ENCODE results near the gene TXK. TPM values are rescaled to one million over a fixed set of nuclear protein-coding genes. Genes with fewer than 3 reads are reported as not detected.
"Not testable (repeated sequence)": the region's sequence is repeated elsewhere in the genome, so short reads cannot be mapped to it uniquely, and the experiment has no call there.

The TXK gene
- total RNA-seq (2014; rRNA removed; shearing (Covaris generic)) = 1.9 and 3.0 TPM in 2 replicates

- H3K27ac ChIP-seq = no peak within 1 kb of the TSS
- H3K9me3 ChIP-seq (replicated peaks) = no peaks in the 10 kb centered on the region
- no peaks in the 10 kb centered on the region for H3K36me3 ChIP-seq
- DNase-seq (ENCODE audit: low read depth in 1 of 2, low spot score in 2 of 2) = no peak
- H3K4me1 ChIP-seq (replicated peaks) = peaks cover 2% of the 10 kb centered on the region
- H3K27me3 ChIP-seq (replicated peaks) = no peaks in the 10 kb centered on the region
- H3K4me3 ChIP-seq = no peak within 1 kb of the TSS
Measured at GRCh38 chr4:48134081-48134480, at the start of gene TXK. Gene TXK, minus strand, starts transcription at chr4:48134250. Its CDS starts 80 bp downstream, at chr4:48134170.

DNA sequence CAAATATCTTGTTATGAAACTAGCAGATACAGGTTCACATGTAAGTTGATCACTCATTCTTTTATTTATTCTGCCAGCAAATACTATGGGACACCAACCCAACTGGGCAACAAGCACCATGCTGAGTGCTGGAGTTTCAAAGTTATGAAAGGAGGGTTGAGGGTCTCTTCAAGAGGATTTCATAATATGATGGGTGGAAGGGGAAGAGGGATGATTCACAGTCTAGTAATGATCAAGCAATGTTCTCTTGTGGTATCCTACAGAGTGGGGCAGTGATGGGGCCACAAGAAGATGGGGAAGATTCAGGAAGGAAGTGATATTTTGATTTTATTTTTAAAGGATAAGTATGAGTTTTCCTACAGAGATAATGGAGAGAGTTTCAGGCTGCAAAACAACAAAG is 46.2 kb upstream of the TXK start:
- no peak overlapping the region for H3K27ac ChIP-seq
- no peaks in the 10 kb centered on the region for H3K36me3 ChIP-seq
- H3K4me1 ChIP-seq (replicated peaks) = no peaks in the 10 kb centered on the region
- no peaks in the 10 kb centered on the region for H3K27me3 ChIP-seq (replicated peaks)
- H3K4me3 ChIP-seq = no peak overlapping the region
- no peaks in the 10 kb centered on the region for H3K9me3 ChIP-seq (replicated peaks)
- DNase-seq (ENCODE audit: low read depth in 1 of 2, low spot score in 2 of 2) = no peak

GRCh38 chr4:48178931-48179330 is 44.9 kb upstream of the TXK start:
- Histone ChIP-seq H3K27ac (no peak overlapping the region), H3K4me3 (no peak overlapping the region), H3K9me3 (replicated peaks) (no peaks in the 10 kb centered on the region), H3K27me3 (replicated peaks) (no peaks in the 10 kb centered on the region), H3K36me3 (no peaks in the 10 kb centered on the region), H3K4me1 (replicated peaks) (peaks cover 3% of the 10 kb centered on the region)
- DNase-seq (ENCODE audit: low read depth in 1 of 2, low spot score in 2 of 2) = no peak

DNA sequence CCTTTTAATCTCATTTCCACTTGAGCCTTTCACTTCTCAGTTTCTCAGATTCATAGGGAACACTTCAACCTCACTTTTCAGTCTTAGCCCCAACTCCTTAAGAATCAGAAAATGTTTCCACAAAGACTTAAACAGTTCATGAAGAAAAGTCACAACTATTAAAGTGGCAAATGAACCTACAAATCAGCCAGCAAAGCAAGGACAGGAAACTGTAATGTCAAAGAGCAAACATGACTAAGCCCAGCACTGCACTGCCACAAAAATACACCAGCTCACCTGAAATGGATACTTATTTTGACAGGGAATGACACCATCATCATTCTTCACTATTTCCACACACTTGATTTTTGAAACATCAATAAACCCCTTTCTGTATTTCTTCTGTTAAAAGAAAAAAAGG is 41.8 kb upstream of the TXK start:
- DNase-seq (ENCODE audit: low read depth in 1 of 2, low spot score in 2 of 2) = no peak
- H3K27me3 ChIP-seq (replicated peaks) = no peaks in the 10 kb centered on the region

GRCh38 chr4:48175328-48175727 is 41.3 kb upstream of the TXK start:
- H3K4me1 ChIP-seq (replicated peaks) = peaks cover 14% of the 10 kb centered on the region
- H3K27ac ChIP-seq = no peak overlapping the region
- H3K4me3 ChIP-seq = no peak overlapping the region
- no peak for DNase-seq (ENCODE audit: low read depth in 1 of 2, low spot score in 2 of 2)
- H3K27me3 ChIP-seq (replicated peaks) = no peaks in the 10 kb centered on the region
- H3K36me3 ChIP-seq = no peaks in the 10 kb centered on the region
- no peaks in the 10 kb centered on the region for H3K9me3 ChIP-seq (replicated peaks)

More for the DNA sequence above, 41.8 kb upstream of the TXK start:
- Histone ChIP-seq H3K36me3 (no peaks in the 10 kb centered on the region), H3K4me3 (no peak overlapping the region), H3K9me3 (replicated peaks) (no peaks in the 10 kb centered on the region), H3K27ac (no peak overlapping the region), H3K4me1 (replicated peaks) (peaks cover 14% of the 10 kb centered on the region)

DNA sequence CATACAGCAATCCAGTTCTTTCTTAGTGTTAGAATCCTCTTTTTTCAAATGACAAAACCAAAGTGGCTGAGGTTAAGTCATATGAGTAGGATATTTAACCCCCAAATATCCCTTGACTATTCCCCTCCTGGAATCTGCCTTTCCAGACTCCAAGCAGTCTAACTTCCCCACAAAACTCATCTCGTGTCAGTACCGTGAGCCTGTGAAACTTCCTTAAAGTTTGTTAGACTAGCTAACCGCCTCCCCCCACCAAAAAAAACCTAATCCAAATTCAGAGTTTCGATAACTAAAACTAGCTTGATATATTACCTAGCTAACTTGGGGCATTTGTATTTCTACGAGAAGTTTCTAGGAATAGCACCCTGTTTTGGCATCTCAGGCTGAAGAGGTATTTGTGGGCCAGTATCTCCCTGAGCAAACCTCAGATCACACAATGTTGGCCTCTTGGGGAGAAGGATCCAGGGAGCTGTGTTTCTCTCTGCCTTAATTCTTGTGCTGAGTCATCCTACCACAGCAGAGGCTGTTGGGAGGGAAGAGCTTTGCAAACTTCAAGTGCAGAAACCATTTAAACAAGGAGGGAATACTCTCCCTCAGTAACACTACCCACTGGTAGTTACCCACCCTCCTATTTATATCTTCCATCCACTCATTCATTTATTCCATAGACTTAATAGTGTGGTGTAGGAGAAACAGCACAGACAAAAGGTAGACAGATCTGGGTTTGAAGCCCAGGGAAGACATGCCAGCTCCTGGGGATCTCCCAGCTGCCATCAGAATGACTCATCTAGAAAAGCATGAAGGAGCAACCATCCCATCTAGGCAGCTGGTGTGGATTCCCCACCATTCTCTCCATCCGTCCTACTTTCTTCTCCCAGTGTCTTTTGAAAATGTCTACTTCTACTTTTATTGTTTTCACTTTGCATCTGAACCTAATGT is 39.3 kb upstream of the TXK start:
- no peak overlapping the region for H3K4me3 ChIP-seq
- peaks cover 14% of the 10 kb centered on the region for H3K4me1 ChIP-seq (replicated peaks)
- no peaks in the 10 kb centered on the region for H3K36me3 ChIP-seq
- no peaks in the 10 kb centered on the region for H3K27me3 ChIP-seq (replicated peaks)
- no peaks in the 10 kb centered on the region for H3K9me3 ChIP-seq (replicated peaks)
- DNase-seq (ENCODE audit: low read depth in 1 of 2, low spot score in 2 of 2) = peak; percentile 51 to 83
- peak overlapping the region; percentile 80 for H3K27ac ChIP-seq

DNA sequence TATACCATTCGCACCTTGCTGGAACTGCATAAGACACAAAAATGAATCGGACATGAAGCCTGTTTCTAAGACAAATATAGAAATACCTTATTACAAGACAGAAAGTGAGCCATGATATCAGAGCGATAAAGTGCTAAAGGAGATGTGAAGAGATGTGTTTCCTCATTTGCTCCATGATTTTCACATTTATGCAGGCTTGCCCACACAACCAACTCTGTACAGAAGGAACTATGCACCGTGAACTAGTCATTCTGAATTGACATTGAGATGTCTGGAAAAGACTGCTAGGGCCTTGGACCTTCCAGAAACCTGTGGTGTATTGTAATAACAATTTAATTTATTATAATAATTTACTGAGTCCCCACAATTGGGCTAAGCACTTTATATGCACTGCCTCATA is 38.6 kb upstream of the TXK start:
- Histone ChIP-seq H3K4me1 (replicated peaks) (peaks cover 14% of the 10 kb centered on the region), H3K36me3 (no peaks in the 10 kb centered on the region), H3K27ac (peak overlapping the region; percentile 80), H3K4me3 (no peak overlapping the region), H3K27me3 (replicated peaks) (no peaks in the 10 kb centered on the region), H3K9me3 (replicated peaks) (no peaks in the 10 kb centered on the region)
- DNase-seq (ENCODE audit: low read depth in 1 of 2, low spot score in 2 of 2) = no peak

GRCh38 chr4:48169636-48170035 is 35.6 kb upstream of the TXK start:
- Histone ChIP-seq H3K36me3 (no peaks in the 10 kb centered on the region), H3K27me3 (replicated peaks) (no peaks in the 10 kb centered on the region)

DNA sequence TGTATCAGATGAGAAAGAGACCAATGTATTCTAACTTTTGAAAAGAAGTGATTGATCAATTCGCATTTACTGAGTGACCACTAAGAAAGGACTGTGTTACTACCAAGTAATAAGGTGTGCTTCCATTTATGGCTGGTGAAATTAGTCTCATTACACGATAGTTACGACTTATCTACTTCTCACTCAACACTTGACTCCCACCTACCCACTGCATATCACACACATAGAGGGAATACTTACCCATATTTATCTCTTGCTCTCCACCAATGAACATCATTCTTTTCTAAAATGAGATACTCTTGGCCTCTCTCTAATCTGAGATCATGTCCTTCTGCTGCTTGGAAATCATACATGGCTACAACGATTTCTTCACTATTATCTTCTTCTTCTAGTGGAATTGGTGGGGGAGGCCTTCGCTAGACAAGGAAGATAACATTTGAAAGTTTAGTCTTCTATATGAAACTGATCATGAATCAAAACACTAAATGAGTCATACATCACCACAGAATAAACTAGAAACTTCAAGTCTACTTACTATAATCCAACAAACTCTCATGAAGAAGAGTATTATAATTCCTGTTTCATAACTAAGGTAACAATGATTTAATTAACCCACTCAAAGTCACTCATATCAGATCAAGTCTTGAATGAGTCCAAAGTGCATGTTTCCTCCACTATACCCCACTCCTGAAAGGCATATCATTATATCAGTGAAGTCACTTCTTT is 33.7 kb upstream of the TXK start:
- no peaks in the 10 kb centered on the region for H3K27me3 ChIP-seq (replicated peaks)
- H3K9me3 ChIP-seq (replicated peaks) = no peaks in the 10 kb centered on the region
- H3K4me1 ChIP-seq (replicated peaks) = no peaks in the 10 kb centered on the region
- H3K27ac ChIP-seq = no peak overlapping the region
- H3K36me3 ChIP-seq = no peaks in the 10 kb centered on the region
- DNase-seq (ENCODE audit: low read depth in 1 of 2, low spot score in 2 of 2) = no peak
- H3K4me3 ChIP-seq = no peak overlapping the region

More at GRCh38 chr4:48169636-48170035, 35.6 kb upstream of the TXK start:
- Histone ChIP-seq H3K27ac (no peak overlapping the region), H3K4me1 (replicated peaks) (peaks cover 14% of the 10 kb centered on the region), H3K4me3 (no peak overlapping the region), H3K9me3 (replicated peaks) (no peaks in the 10 kb centered on the region)
- DNase-seq (ENCODE audit: low read depth in 1 of 2, low spot score in 2 of 2) = no peak

GRCh38 chr4:48164561-48164960 is 30.5 kb upstream of the TXK start:
- not testable (repeated sequence) for H3K4me3 ChIP-seq; H3K27ac ChIP-seq; H3K4me1 ChIP-seq (replicated peaks); DNase-seq (ENCODE audit: low read depth in 1 of 2, low spot score in 2 of 2); H3K36me3 ChIP-seq; H3K27me3 ChIP-seq (replicated peaks); H3K9me3 ChIP-seq (replicated peaks)

- no peak for DNase-seq (ENCODE audit: low read depth in 1 of 2, low spot score in 2 of 2)
- Histone ChIP-seq H3K4me3 (no peak overlapping the region), H3K4me1 (replicated peaks) (peaks cover 5% of the 10 kb centered on the region; the same call in 1 of the 2 replicates)
Measured at GRCh38 chr4:48163746-48164145, 29.7 kb upstream of the TXK start.

GRCh38 chr4:48162162-48162561 is 28.1 kb upstream of the TXK start:
- H3K27me3 ChIP-seq (replicated peaks) = no peaks in the 10 kb centered on the region
- no peak for DNase-seq (ENCODE audit: low read depth in 1 of 2, low spot score in 2 of 2)
- H3K27ac ChIP-seq = no peak overlapping the region
- H3K36me3 ChIP-seq = no peaks in the 10 kb centered on the region
- H3K9me3 ChIP-seq (replicated peaks) = no peaks in the 10 kb centered on the region
- no peak overlapping the region for H3K4me3 ChIP-seq
- H3K4me1 ChIP-seq (replicated peaks) = peaks cover 5% of the 10 kb centered on the region; the same call in 1 of the 2 replicates

More at GRCh38 chr4:48163746-48164145, 29.7 kb upstream of the TXK start:
- Histone ChIP-seq H3K9me3 (replicated peaks) (no peaks in the 10 kb centered on the region), H3K27me3 (replicated peaks) (no peaks in the 10 kb centered on the region), H3K27ac (no peak overlapping the region), H3K36me3 (no peaks in the 10 kb centered on the region)

DNA sequence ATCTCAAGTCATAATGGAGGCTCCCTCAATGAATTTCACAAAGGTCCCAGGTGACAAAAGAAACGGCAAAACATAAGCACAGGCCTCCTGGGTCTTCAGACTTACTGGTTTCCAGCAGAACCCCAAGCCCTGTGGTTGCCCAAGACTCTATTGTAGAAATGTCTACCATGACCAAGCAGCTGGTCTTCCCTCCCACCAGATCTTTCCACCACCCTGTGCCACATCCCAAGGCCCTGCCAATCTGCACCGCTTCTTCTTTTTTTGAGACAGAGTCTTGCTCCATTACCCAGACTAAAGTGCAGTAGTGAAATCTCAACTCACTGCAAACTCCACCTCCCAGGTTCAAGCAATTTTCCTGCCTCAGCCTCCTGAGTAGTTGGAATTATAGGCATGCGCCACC is 23.2 kb upstream of the TXK start:
- Histone ChIP-seq H3K27ac (no peak overlapping the region), H3K9me3 (replicated peaks) (no peaks in the 10 kb centered on the region), H3K36me3 (no peaks in the 10 kb centered on the region), H3K4me1 (replicated peaks) (peaks cover 5% of the 10 kb centered on the region; the same call in 1 of the 2 replicates), H3K27me3 (replicated peaks) (no peaks in the 10 kb centered on the region), H3K4me3 (no peak overlapping the region)
- no peak for DNase-seq (ENCODE audit: low read depth in 1 of 2, low spot score in 2 of 2)

DNA sequence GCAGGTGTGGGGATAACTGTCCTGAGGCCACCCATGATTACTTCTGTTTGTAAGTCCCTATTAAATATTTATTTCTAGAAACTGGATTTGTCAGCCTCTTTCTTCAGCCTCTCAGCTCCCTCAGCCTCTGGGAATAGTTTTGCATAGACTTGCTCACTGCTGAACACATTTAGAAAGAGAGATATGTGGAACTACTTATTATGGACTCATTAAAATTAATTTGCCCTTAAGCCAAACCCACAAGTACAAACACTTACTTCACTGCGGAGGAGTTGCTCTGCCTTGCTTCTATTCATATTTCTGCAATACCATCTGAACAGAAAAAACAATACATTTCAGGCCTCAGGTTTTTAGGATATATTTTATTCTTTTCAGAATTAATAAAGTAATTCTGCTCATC is 22.4 kb upstream of the TXK start:
- H3K9me3 ChIP-seq (replicated peaks) = no peaks in the 10 kb centered on the region
- H3K27me3 ChIP-seq (replicated peaks) = no peaks in the 10 kb centered on the region
- DNase-seq (ENCODE audit: low read depth in 1 of 2, low spot score in 2 of 2) = no peak
- H3K36me3 ChIP-seq = no peaks in the 10 kb centered on the region
- no peak overlapping the region for H3K27ac ChIP-seq
- no peak overlapping the region for H3K4me3 ChIP-seq
- H3K4me1 ChIP-seq (replicated peaks) = no peaks in the 10 kb centered on the region
